K562 (cell line): Measurements from ENCODE around the gene SORT1. TPM values are rescaled to one million over a fixed set of nuclear protein-coding genes. Genes with fewer than 3 reads are reported as not detected.

ENCODE experiments used
- CREB1 ChIP-seq, 2 experiments: sonication (generic) in 1 of 2; formaldehyde crosslinking in 1 of 2; IDR thresholded peaks; 2 replicates each; pipeline versions ENCODE4 v1.6.1 to v1.8.0; 2012 to 2022; ENCODE audit warnings: inconsistent platforms in 1 of 2, mild to moderate bottlenecking in 1 of 2, missing genetic modification reagents in 1 of 2, moderate library complexity in 1 of 2
- CREM ChIP-seq: IDR thresholded peaks from 2 replicates; pipeline ENCODE4 v1.6.1; 2014; ENCODE audit warnings: antibody characterized with exemption, low read depth
- HDAC2 ChIP-seq: fragments of 450-650 bp; IDR thresholded peaks from 2 replicates; pipeline ENCODE4 v1.6.1; 2016; ENCODE audit warnings: mild to moderate bottlenecking
- HDAC6 ChIP-seq: IDR thresholded peaks from 2 replicates; pipeline ENCODE4 v1.6.1; 2012; ENCODE audit warnings: low read depth, mild to moderate bottlenecking, control low read depth, inconsistent platforms, low read length, moderate library complexity
- MAFF ChIP-seq: IDR thresholded peaks from 2 replicates; pipeline ENCODE4 v1.6.1; 2012; ENCODE audit warnings: low read length, improper control_type of control experiment
- MIER1 ChIP-seq: fragments of 450-650 bp; IDR thresholded peaks from 2 replicates; pipeline ENCODE4 v1.6.1; 2016; ENCODE audit warnings: antibody characterized with exemption, mild to moderate bottlenecking, low read depth
- NELFE ChIP-seq: IDR thresholded peaks from 2 replicates; pipeline ENCODE4 v1.6.1; 2011; ENCODE audit warnings: mild to moderate bottlenecking; ENCODE audit not compliant: insufficient read depth, insufficient read length
- NR2F6 ChIP-seq: fragments of 450-650 bp; formaldehyde crosslinking; IDR thresholded peaks from 2 replicates; pipeline ENCODE4 v1.4.0; 2020; ENCODE audit warnings: mild to moderate bottlenecking
- PHB ChIP-seq: fragments of 250-450 bp; sonication (Bioruptor Pico); IDR thresholded peaks from 2 replicates; pipeline ENCODE4 v1.5.0; 2021
- RBM25 ChIP-seq: fragments of 200-400 bp; formaldehyde crosslinking; IDR thresholded peaks from 2 replicates; pipeline ENCODE4 v1.6.1; 2018; ENCODE audit warnings: low read length, low read depth, moderate library complexity; ENCODE audit not compliant: severe bottlenecking
- TAF9B ChIP-seq: fragments of 450-650 bp; IDR thresholded peaks from 2 replicates; pipeline ENCODE4 v1.6.1; 2018; ENCODE audit warnings: mild to moderate bottlenecking; ENCODE audit not compliant: partially characterized antibody
- THRAP3 ChIP-seq: fragments of 450-650 bp; IDR thresholded peaks from 2 replicates; pipeline ENCODE4 v1.6.1; 2016; ENCODE audit warnings: mild to moderate bottlenecking, inconsistent platforms, borderline replicate concordance
- ZNF75A ChIP-seq: fragments of 450-650 bp; formaldehyde crosslinking; IDR thresholded peaks from 2 replicates; pipeline ENCODE4 v1.4.0; 2020; ENCODE audit warnings: mild to moderate bottlenecking
- ZNF785 ChIP-seq: fragments of 250-450 bp; sonication (Bioruptor Pico); IDR thresholded peaks from 2 replicates; pipeline ENCODE4 v1.4.0; 2020; ENCODE audit warnings: mild to moderate bottlenecking
- ZSCAN32 ChIP-seq: fragments of 450-650 bp; formaldehyde crosslinking; IDR thresholded peaks from 2 replicates; pipeline ENCODE4 v1.4.0; 2020; ENCODE audit warnings: mild to moderate bottlenecking, moderate library complexity
- polyA plus RNA-seq, 8 experiments: library from polyadenylated mRNA; depleted of rRNA in 4 of 8; stranded (reverse) in 5 of 8; unstranded in 3 of 8; fragments of >200 nt; fragmentation: Nextera tagmentation in 2 of 8; fragmentation: Illumina TruSeq in 1 of 8; extraction: Ambion mirVana in 2 of 8; extraction: Trizol in 1 of 8; gene quantifications; 2 replicates each; pipeline versions ENCODE4 v1.2.1 to v1.2.3, GENCODE V29; 2011 to 2014; ENCODE audit warnings: inconsistent platforms in 1 of 8, missing spikeins in 1 of 8
- total RNA-seq, 7 experiments: library from RNA; depleted of rRNA in 6 of 7; stranded (reverse); fragments of >200 nt in 6 of 7; fragmentation: Illumina TruSeq in 2 of 7; extraction: Trizol in 2 of 7; gene quantifications; 2 replicates each; pipeline versions ENCODE4 v1.2.1 to v1.2.3, GENCODE V29; 2011 to 2021; ENCODE audit warnings: low replicate concordance in 1 of 7
- TF ChIP-seq, protein P1 (sequence below): fragments of 200-600 bp; sonication (generic); IDR thresholded peaks from one replicate; pipeline ENCODE4 v1.6.1; 2012; ENCODE audit warnings: mild to moderate bottlenecking, low read depth, low read length, inconsistent platforms
- TF ChIP-seq, protein P2 (sequence below): fragments of 200-800 bp; sonication (Bioruptor generic); IDR thresholded peaks from 2 replicates; pipeline ENCODE4 v1.6.1; 2017; ENCODE audit warnings: missing genetic modification characterization, missing compliant biosample characterization

SORT1 gene
- total and polyA plus RNA-seq, 9 of the 15 experiments (the other 6 are each of a cell fraction or from before 2014, with no cell fraction given): 27.4 to 112 (median 65.0) TPM

DNA sequence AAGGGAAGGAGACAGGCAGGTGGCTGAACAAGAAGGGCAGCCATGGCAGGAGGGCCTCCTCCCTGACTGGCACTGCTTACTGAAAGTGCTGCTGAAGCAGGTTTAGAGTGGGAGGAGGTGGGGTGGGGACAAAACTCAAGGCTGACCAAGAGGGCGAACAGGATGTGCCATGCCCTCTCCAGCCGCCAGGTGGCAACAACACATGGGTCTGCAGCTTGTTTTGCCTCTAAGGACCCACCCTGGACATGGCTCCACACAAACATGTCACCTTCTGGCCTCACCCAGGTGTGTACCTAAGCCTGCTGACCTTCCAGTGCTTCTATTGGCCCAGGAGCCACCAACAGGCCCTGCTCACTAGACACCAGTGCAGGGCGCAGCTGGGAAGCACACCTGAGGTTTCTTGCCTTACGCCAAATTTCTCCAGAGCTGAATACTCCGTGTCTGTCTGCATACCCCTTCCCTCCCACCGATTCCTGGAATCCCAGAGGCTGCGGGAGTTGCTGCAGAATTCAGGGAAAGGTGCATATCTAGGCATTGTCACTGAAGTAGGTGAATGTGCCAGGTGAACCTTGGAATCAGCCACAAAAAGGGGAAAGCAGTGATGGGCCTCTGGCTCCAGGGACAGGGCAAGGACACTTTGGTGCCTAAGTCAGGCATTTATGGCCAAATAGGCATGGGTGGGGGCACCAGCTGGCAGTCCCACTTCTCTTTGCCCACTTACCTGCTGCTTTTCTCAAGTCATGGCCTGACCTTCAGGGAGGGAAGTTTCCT, 120.1 kb downstream of the SORT1 start (continued):
- TF ChIP-seq, protein P1, sequence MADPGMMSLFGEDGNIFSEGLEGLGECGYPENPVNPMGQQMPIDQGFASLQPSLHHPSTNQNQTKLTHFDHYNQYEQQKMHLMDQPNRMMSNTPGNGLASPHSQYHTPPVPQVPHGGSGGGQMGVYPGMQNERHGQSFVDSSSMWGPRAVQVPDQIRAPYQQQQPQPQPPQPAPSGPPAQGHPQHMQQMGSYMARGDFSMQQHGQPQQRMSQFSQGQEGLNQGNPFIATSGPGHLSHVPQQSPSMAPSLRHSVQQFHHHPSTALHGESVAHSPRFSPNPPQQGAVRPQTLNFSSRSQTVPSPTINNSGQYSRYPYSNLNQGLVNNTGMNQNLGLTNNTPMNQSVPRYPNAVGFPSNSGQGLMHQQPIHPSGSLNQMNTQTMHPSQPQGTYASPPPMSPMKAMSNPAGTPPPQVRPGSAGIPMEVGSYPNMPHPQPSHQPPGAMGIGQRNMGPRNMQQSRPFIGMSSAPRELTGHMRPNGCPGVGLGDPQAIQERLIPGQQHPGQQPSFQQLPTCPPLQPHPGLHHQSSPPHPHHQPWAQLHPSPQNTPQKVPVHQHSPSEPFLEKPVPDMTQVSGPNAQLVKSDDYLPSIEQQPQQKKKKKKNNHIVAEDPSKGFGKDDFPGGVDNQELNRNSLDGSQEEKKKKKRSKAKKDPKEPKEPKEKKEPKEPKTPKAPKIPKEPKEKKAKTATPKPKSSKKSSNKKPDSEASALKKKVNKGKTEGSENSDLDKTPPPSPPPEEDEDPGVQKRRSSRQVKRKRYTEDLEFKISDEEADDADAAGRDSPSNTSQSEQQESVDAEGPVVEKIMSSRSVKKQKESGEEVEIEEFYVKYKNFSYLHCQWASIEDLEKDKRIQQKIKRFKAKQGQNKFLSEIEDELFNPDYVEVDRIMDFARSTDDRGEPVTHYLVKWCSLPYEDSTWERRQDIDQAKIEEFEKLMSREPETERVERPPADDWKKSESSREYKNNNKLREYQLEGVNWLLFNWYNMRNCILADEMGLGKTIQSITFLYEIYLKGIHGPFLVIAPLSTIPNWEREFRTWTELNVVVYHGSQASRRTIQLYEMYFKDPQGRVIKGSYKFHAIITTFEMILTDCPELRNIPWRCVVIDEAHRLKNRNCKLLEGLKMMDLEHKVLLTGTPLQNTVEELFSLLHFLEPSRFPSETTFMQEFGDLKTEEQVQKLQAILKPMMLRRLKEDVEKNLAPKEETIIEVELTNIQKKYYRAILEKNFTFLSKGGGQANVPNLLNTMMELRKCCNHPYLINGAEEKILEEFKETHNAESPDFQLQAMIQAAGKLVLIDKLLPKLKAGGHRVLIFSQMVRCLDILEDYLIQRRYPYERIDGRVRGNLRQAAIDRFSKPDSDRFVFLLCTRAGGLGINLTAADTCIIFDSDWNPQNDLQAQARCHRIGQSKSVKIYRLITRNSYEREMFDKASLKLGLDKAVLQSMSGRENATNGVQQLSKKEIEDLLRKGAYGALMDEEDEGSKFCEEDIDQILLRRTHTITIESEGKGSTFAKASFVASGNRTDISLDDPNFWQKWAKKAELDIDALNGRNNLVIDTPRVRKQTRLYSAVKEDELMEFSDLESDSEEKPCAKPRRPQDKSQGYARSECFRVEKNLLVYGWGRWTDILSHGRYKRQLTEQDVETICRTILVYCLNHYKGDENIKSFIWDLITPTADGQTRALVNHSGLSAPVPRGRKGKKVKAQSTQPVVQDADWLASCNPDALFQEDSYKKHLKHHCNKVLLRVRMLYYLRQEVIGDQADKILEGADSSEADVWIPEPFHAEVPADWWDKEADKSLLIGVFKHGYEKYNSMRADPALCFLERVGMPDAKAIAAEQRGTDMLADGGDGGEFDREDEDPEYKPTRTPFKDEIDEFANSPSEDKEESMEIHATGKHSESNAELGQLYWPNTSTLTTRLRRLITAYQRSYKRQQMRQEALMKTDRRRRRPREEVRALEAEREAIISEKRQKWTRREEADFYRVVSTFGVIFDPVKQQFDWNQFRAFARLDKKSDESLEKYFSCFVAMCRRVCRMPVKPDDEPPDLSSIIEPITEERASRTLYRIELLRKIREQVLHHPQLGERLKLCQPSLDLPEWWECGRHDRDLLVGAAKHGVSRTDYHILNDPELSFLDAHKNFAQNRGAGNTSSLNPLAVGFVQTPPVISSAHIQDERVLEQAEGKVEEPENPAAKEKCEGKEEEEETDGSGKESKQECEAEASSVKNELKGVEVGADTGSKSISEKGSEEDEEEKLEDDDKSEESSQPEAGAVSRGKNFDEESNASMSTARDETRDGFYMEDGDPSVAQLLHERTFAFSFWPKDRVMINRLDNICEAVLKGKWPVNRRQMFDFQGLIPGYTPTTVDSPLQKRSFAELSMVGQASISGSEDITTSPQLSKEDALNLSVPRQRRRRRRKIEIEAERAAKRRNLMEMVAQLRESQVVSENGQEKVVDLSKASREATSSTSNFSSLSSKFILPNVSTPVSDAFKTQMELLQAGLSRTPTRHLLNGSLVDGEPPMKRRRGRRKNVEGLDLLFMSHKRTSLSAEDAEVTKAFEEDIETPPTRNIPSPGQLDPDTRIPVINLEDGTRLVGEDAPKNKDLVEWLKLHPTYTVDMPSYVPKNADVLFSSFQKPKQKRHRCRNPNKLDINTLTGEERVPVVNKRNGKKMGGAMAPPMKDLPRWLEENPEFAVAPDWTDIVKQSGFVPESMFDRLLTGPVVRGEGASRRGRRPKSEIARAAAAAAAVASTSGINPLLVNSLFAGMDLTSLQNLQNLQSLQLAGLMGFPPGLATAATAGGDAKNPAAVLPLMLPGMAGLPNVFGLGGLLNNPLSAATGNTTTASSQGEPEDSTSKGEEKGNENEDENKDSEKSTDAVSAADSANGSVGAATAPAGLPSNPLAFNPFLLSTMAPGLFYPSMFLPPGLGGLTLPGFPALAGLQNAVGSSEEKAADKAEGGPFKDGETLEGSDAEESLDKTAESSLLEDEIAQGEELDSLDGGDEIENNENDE: no peak
- TF ChIP-seq TAF9B (no peak), CREM (peak; percentile 74), MAFF (no peak), NR2F6 (CRISPR knock-in tag) (no peak), HDAC6 (no peak), PHB (no peak), CREB1 (IDR thresholded peaks at IDR 0.05) (no peak), CREB1 (CRISPR knock-in tag; IDR thresholded peaks at IDR 0.05) (no peak), HDAC2 (peak; percentile 33; the same call in 1 of the 2 replicates), THRAP3 (no peak), ZNF785 (CRISPR knock-in tag) (no peak), MIER1 (0 out of 2 replicates have a peak, but pooled peaks have one; percentile 8), ZNF75A (CRISPR knock-in tag) (no peak), NELFE (no peak), ZSCAN32 (CRISPR knock-in tag) (no peak), RBM25 (no peak)
- TF ChIP-seq, protein P2, sequence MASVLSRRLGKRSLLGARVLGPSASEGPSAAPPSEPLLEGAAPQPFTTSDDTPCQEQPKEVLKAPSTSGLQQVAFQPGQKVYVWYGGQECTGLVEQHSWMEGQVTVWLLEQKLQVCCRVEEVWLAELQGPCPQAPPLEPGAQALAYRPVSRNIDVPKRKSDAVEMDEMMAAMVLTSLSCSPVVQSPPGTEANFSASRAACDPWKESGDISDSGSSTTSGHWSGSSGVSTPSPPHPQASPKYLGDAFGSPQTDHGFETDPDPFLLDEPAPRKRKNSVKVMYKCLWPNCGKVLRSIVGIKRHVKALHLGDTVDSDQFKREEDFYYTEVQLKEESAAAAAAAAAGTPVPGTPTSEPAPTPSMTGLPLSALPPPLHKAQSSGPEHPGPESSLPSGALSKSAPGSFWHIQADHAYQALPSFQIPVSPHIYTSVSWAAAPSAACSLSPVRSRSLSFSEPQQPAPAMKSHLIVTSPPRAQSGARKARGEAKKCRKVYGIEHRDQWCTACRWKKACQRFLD (CRISPR knock-in tag): no peak
